ENCODE measurements around the gene KLHL7.

- TF ChIP-seq, protein P1, sequence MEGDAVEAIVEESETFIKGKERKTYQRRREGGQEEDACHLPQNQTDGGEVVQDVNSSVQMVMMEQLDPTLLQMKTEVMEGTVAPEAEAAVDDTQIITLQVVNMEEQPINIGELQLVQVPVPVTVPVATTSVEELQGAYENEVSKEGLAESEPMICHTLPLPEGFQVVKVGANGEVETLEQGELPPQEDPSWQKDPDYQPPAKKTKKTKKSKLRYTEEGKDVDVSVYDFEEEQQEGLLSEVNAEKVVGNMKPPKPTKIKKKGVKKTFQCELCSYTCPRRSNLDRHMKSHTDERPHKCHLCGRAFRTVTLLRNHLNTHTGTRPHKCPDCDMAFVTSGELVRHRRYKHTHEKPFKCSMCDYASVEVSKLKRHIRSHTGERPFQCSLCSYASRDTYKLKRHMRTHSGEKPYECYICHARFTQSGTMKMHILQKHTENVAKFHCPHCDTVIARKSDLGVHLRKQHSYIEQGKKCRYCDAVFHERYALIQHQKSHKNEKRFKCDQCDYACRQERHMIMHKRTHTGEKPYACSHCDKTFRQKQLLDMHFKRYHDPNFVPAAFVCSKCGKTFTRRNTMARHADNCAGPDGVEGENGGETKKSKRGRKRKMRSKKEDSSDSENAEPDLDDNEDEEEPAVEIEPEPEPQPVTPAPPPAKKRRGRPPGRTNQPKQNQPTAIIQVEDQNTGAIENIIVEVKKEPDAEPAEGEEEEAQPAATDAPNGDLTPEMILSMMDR (IDR thresholded peaks at IDR 0.05): no peak
- no peak for TF ChIP-seq POLR2A (IDR thresholded peaks at IDR 0.05)
- no peak for TF ChIP-seq POLR2AphosphoS5 (IDR thresholded peaks at IDR 0.05)
Measured at GRCh38 chr7:23216021-23216420, 110.4 kb downstream of the KLHL7 start.
